CD4-positive, alpha-beta T cell (primary cell): ENCODE data around the gene AAK1. TPM values are rescaled to one million over a fixed set of nuclear protein-coding genes. Genes with fewer than 3 reads are reported as not detected.

ENCODE experiments used
- ATAC-seq: fragments of 200-7000 bp; cut with Tn5 transposase; one replicate; pipeline ENCODE4 v1.10.0; 2022; ENCODE audit warnings: mild to moderate bottlenecking; ENCODE audit not compliant: poor library complexity
- CTCF ChIA-PET: fragments of 350-600 bp; sonication (Branson Sonifier 250); formaldehyde crosslinking; loops from one replicate; lab custom pipeline; 2021; ENCODE audit warnings: antibody characterized with exemption, inconsistent platforms; lab: Charles Lee
- POLR2A ChIA-PET: fragments of 350-600 bp; sonication (Branson Sonifier 250); formaldehyde crosslinking; loops from one replicate; lab custom pipeline; 2021; ENCODE audit warnings: antibody characterized with exemption, inconsistent platforms; lab: Charles Lee
- DNase-seq, 14 experiments: peaks; one replicate each; pipeline ENCODE4 v3.0.0-alpha.2; 2013 to 2020; ENCODE audit warnings: mixed read lengths in 2 of 14
- H3K27ac ChIP-seq, 2 donors: one replicate each; pipeline versions ENCODE4 v1.5.1 to v1.7.0; 2013; ENCODE audit warnings: low read length in 2 of 2, low read depth in 1 of 2, mild to moderate bottlenecking in 1 of 2
- H3K27me3 ChIP-seq, 2 experiments: 1 replicate in 1 of 2; 2 replicates in 1 of 2; pipeline versions ENCODE4 v1.6.1 to v1.7.0; 2013; ENCODE audit warnings: low read length in 2 of 2, control low read depth in 1 of 2, mild to moderate bottlenecking in 1 of 2, moderate library complexity in 1 of 2; ENCODE audit not compliant: insufficient read depth in 2 of 2, control insufficient read depth in 1 of 2
- H3K36me3 ChIP-seq: one replicate; pipeline ENCODE4 v1.6.1; 2013; ENCODE audit warnings: low read length, control low read depth; ENCODE audit not compliant: insufficient read depth
- H3K4me1 ChIP-seq: one replicate; pipeline ENCODE4 v1.6.1; 2013; ENCODE audit warnings: low read length, control low read depth; ENCODE audit not compliant: insufficient read depth
- H3K4me3 ChIP-seq: one replicate; pipeline ENCODE4 v1.5.1; 2013; ENCODE audit warnings: mild to moderate bottlenecking, low read length, moderate library complexity
- H3K9me3 ChIP-seq, 2 experiments: 1 replicate in 1 of 2; 2 replicates in 1 of 2; pipeline versions ENCODE4 v1.6.1 to v1.7.0; 2013; ENCODE audit warnings: low read length in 2 of 2, mild to moderate bottlenecking in 2 of 2, control low read depth in 1 of 2, moderate library complexity in 1 of 2; ENCODE audit not compliant: control insufficient read depth in 1 of 2, insufficient read depth in 1 of 2
- H3K27ac Mint-ChIP-seq: one replicate; pipeline ENCODE4 v1.8.0; 2020; ENCODE audit warnings: mixed read lengths
- H3K27me3 Mint-ChIP-seq: one replicate; pipeline ENCODE4 v1.8.0; 2021; ENCODE audit warnings: mixed read lengths
- H3K36me3 Mint-ChIP-seq: one replicate; pipeline ENCODE4 v1.8.0; 2021; ENCODE audit warnings: low read depth, mixed read lengths
- H3K4me1 Mint-ChIP-seq: one replicate; pipeline ENCODE4 v1.8.0; 2021; ENCODE audit warnings: low read depth, mixed read lengths
- H3K4me3 Mint-ChIP-seq: one replicate; pipeline ENCODE4 v1.8.0; 2020; ENCODE audit warnings: mild to moderate bottlenecking, mixed read lengths
- H3K9me3 Mint-ChIP-seq: one replicate; pipeline ENCODE4 v1.8.0; 2020; ENCODE audit warnings: mixed read lengths
- intact Hi-C, 2 experiments: fragments of 100-400 bp; cut with DNase I in 1 of 2; cut with micrococcal nuclease in 1 of 2; formaldehyde crosslinking; loops; one replicate each; pipeline versions ENCODE4 v1.15.1 to v1.9.0; 2023 to 2025; cut with DNase I, micrococcal nuclease
- total RNA-seq, 174 experiments: library from RNA in 2 of 174; stranded (reverse) in 2 of 174; gene quantifications; one replicate each; pipeline ENCODE4 v1.2.3 and lab custom pipeline; 2021 to 2026
- TF ChIP-seq, protein P1 (sequence below): fragments of 200-600 bp; IDR thresholded peaks from one replicate; pipeline ENCODE4 v1.8.0; 2022; ENCODE audit warnings: antibody characterized with exemption, mild to moderate bottlenecking

The AAK1 gene
- total RNA-seq, 2 experiments from 2014 or later = 201 to 208 TPM

DNA sequence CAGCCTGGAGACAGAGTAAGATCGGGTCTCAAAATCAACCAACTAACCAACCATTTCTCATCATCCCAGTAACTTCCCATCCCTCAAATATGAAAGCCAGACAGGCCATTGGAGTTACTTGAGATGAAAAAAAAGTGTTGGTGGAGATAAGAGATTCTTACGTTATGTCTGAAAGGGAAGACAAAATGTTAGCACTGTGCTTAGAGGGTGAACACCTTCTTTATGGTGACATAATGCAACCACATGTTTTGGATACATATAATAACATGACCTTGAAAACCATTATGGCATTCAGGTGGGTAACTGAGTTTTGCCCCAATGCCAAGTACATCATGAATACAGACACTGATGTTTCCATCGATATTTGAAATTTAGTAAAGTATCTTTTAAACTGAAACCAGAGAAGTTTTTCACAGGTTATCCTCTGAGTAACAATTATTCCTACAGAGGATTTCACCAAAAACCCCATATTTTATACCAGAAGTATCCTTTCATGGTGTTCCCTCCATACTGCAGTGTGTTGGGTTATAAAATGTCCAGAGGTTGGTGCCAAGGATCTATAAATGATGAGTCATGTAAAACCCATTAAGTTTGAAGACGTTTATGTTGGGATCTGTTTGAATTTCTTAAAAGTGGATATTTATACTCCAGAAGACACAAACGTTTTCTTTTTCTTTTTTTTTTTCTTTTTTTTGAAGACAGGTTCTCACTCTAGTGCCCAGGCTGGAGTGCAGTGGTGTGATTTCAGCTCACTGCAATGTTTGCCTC lies 45.5 kb downstream of the AAK1 start:
- Mint-ChIP-seq H3K27ac (peak overlapping the region; percentile 79), H3K4me1 (peaks cover 90% of the 10 kb centered on the region), H3K4me3 (peak overlapping the region; percentile 36), H3K9me3 (no peaks in the 10 kb centered on the region), H3K36me3 (peaks cover 76% of the 10 kb centered on the region), H3K27me3 (no peaks in the 10 kb centered on the region)
- Histone ChIP-seq H3K9me3 (no peaks in the 10 kb centered on the region), H3K36me3 (peaks cover 8% of the 10 kb centered on the region), H3K27ac (no peak overlapping the region), H3K4me3 (no peak overlapping the region), H3K27me3 (no peaks in the 10 kb centered on the region), H3K4me1 (peaks cover 49% of the 10 kb centered on the region)
- DNase-seq = no peak
- TF ChIP-seq, protein P1, sequence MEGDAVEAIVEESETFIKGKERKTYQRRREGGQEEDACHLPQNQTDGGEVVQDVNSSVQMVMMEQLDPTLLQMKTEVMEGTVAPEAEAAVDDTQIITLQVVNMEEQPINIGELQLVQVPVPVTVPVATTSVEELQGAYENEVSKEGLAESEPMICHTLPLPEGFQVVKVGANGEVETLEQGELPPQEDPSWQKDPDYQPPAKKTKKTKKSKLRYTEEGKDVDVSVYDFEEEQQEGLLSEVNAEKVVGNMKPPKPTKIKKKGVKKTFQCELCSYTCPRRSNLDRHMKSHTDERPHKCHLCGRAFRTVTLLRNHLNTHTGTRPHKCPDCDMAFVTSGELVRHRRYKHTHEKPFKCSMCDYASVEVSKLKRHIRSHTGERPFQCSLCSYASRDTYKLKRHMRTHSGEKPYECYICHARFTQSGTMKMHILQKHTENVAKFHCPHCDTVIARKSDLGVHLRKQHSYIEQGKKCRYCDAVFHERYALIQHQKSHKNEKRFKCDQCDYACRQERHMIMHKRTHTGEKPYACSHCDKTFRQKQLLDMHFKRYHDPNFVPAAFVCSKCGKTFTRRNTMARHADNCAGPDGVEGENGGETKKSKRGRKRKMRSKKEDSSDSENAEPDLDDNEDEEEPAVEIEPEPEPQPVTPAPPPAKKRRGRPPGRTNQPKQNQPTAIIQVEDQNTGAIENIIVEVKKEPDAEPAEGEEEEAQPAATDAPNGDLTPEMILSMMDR = no peak
- POLR2A ChIA-PET = no interaction called here
- ATAC-seq = no peak
- CTCF ChIA-PET = interaction anchor here (2.0 to 2.8 kb wide), 3 partner anchors 15 to 33 kb away, joined by 7 read pairs; no protein-coding TSS in a partner anchor
- intact Hi-C loops = no loop called here

GRCh38 chr2:69597105-69597504 lies 46.4 kb downstream of the AAK1 start:
- H3K27me3 ChIP-seq = no peaks in the 10 kb centered on the region
- no peak overlapping the region for H3K27ac ChIP-seq
- CTCF ChIA-PET = interaction anchor here (1.0 to 2.8 kb wide), 4 partner anchors 14 to 32 kb away, joined by 3 to 14 read pairs (median 7); no protein-coding TSS in a partner anchor
- Mint-ChIP-seq H3K27ac (peak overlapping the region; percentile 79), H3K36me3 (peaks cover 80% of the 10 kb centered on the region), H3K27me3 (no peaks in the 10 kb centered on the region), H3K4me3 (peak overlapping the region; percentile 51), H3K4me1 (peaks cover 91% of the 10 kb centered on the region), H3K9me3 (no peaks in the 10 kb centered on the region)
- no peaks in the 10 kb centered on the region for H3K9me3 ChIP-seq
- DNase-seq = no peak
- peaks cover 49% of the 10 kb centered on the region for H3K4me1 ChIP-seq
- TF ChIP-seq, protein P1 = no peak
- peaks cover 8% of the 10 kb centered on the region for H3K36me3 ChIP-seq
- POLR2A ChIA-PET = interaction anchor here (0.9 to 1.2 kb wide), 4 partner anchors 11 to 160 kb away, joined by 3 to 6 read pairs (median 4); partner anchors contain the start of genes AAK1 and NFU1
- intact Hi-C loops = no loop called here
- ATAC-seq = peak; percentile 22
- no peak overlapping the region for H3K4me3 ChIP-seq

GRCh38 chr2:69594341-69594740 lies 49.2 kb downstream of the AAK1 start:
- H3K4me1 Mint-ChIP-seq = peaks cover 86% of the 10 kb centered on the region
- TF ChIP-seq, protein P1 = no peak
- POLR2A ChIA-PET = interaction anchor here (0.8 kb wide), 1 partner anchor 10 kb away, joined by 4 read pairs; no protein-coding TSS in a partner anchor
- intact Hi-C loops = no loop called here
- H3K27ac Mint-ChIP-seq = peak overlapping the region; percentile 79
- Histone ChIP-seq H3K4me3 (no peak overlapping the region), H3K4me1 (peaks cover 60% of the 10 kb centered on the region), H3K9me3 (no peaks in the 10 kb centered on the region), H3K27me3 (no peaks in the 10 kb centered on the region), H3K36me3 (peaks cover 8% of the 10 kb centered on the region), H3K27ac (no peak overlapping the region)
- H3K4me3 Mint-ChIP-seq = no peak overlapping the region
- ATAC-seq (no peak), DNase-seq (no peak)
- no peaks in the 10 kb centered on the region for H3K27me3 Mint-ChIP-seq
- peaks cover 58% of the 10 kb centered on the region for H3K36me3 Mint-ChIP-seq
- H3K9me3 Mint-ChIP-seq = no peaks in the 10 kb centered on the region
- CTCF ChIA-PET = interaction anchor here (1.2 to 1.4 kb wide), 4 partner anchors 14 to 130 kb away, joined by 3 to 5 read pairs (median 4); no protein-coding TSS in a partner anchor
